ENCODE measurements around the gene NPPB. TPM values are rescaled to one million over a fixed set of nuclear protein-coding genes. Genes with fewer than 3 reads are reported as not detected.

NPPB gene
- total RNA-seq, 1 donor from 2014 or later: not detected

DNA sequence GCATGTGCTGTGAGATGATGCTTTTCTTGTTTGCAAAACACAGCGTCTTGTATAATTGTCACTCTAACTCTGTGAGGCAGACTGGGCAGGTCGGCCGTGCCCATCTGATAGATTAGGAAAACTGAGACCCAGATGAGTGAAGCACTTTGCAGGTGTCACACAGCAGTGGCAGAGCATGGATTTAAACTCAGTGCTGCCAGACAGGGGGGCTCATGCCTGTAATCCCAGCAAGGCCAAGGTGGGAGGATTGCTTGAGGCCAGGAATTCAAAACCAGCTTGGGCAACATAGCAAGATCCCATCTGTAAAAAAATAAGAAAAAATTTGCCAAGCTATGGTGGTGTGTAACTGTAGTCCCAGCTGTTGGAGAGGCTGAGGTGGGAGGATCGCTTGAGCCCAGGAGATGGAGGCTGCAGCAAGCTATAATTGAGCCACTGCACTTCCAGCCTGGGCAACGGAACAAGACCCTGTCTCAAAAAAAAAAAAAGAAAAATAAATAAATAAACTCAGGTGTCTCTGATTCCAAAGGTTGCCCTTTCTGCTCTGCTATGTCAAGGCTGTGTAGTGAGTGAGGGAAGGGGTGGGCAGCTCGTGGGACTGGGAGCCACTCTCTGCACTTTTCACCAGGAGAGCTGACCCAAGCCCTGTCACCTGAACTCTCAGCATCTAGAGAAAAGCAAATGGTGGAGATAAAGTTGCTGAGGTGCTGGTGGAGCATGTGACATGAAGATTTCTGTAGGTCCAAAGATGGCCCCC is 32.9 kb upstream of the NPPB start:
- no peak for DNase-seq (ENCODE audit: low read depth, low spot score)
- Mint-ChIP-seq H3K27ac (ENCODE audit: unreplicated experiment) (no peak overlapping the region), H3K4me1 (no peaks in the 10 kb centered on the region), H3K4me3 (no peak overlapping the region), H3K9me3 (no peaks in the 10 kb centered on the region), H3K36me3 (ENCODE audit: low read depth) (no peaks in the 10 kb centered on the region), H3K27me3 (ENCODE audit: low read depth) (peaks cover 14% of the 10 kb centered on the region)
- TF ChIP-seq, protein P1, sequence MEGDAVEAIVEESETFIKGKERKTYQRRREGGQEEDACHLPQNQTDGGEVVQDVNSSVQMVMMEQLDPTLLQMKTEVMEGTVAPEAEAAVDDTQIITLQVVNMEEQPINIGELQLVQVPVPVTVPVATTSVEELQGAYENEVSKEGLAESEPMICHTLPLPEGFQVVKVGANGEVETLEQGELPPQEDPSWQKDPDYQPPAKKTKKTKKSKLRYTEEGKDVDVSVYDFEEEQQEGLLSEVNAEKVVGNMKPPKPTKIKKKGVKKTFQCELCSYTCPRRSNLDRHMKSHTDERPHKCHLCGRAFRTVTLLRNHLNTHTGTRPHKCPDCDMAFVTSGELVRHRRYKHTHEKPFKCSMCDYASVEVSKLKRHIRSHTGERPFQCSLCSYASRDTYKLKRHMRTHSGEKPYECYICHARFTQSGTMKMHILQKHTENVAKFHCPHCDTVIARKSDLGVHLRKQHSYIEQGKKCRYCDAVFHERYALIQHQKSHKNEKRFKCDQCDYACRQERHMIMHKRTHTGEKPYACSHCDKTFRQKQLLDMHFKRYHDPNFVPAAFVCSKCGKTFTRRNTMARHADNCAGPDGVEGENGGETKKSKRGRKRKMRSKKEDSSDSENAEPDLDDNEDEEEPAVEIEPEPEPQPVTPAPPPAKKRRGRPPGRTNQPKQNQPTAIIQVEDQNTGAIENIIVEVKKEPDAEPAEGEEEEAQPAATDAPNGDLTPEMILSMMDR (conservative IDR thresholded peaks at IDR 0.05): no peak

DNA sequence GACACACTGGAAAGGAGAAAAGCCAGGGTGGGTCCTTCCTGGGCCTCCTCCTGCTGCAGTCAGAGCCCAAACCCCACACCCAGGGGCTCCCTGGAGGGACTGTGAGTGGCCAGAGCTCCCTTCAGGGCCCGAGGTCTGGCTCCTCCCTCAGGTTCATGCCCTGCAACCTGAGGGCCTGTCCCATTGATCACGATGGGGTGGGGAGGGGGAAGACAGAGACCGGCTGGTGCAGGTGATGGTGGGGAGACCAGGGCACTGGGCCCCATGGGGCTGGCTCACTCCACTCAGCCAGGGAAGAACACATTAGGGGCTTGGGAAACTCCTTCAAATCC is 30.1 kb upstream of the NPPB start:
- H3K4me3 Mint-ChIP-seq: no peak overlapping the region

DNA sequence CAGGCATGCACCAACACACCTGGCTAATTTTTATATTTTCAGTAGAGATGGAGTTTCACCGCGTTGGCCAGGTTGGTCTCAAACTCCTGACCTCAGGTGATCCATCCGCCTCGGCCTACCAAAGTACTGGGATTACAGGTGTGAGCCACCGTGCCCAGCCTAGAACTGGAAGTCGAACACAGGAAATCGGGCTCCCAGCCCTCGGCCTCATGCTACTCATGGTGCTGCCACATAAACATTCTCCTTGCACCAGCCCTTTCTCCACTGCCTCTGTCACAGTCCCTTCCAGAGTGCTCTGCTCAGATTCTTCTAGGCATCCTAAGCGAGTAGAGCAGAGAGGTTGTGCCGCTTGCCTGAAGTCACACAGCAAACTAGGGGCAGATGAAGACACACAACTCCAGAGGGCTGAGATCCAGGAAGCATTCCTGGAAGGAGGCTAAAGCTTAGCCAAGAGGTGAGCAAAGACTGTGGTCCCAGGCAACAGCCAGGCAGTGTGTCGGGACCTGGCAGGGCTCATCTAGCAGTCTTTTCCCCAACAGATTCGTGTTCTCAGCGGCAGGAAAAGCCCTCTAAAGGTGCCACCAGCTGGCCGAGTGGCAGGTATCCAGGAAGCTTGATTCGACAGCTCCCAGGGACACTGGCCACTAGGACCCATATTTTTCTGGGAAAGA is 29.6 kb upstream of the NPPB start:
- Mint-ChIP-seq H3K27me3 (ENCODE audit: low read depth) (peaks cover 5% of the 10 kb centered on the region), H3K4me1 (no peaks in the 10 kb centered on the region), H3K36me3 (ENCODE audit: low read depth) (no peaks in the 10 kb centered on the region), H3K9me3 (no peaks in the 10 kb centered on the region), H3K27ac (ENCODE audit: unreplicated experiment) (no peak overlapping the region), H3K4me3 (no peak overlapping the region)
- TF ChIP-seq, protein P1 (conservative IDR thresholded peaks at IDR 0.05): no peak
- DNase-seq (ENCODE audit: low read depth, low spot score): no peak

More for the DNA sequence above, 30.1 kb upstream of the NPPB start:
- Mint-ChIP-seq H3K27me3 (ENCODE audit: low read depth) (peaks cover 8% of the 10 kb centered on the region), H3K36me3 (ENCODE audit: low read depth) (no peaks in the 10 kb centered on the region), H3K4me1 (no peaks in the 10 kb centered on the region), H3K9me3 (no peaks in the 10 kb centered on the region), H3K27ac (ENCODE audit: unreplicated experiment) (no peak overlapping the region)
- no peak for DNase-seq (ENCODE audit: low read depth, low spot score)
- TF ChIP-seq, protein P1 (conservative IDR thresholded peaks at IDR 0.05): no peak

DNA sequence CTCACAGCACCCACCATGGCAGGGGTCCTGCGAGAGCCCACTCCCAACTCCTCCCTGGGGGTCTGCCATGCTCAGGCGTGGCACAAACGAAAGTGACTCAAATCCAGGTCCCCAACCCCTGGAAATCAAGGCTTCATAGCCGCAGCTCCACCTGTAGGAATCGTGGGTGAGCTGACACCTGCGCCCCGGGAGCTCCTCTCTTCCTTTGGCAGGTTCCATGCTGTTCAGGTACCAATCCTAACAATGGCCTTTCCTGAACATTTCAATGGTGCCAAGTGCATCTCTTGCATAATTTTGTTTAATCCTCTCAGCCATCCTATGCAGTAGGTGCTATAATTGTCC is 28.9 kb upstream of the NPPB start:
- TF ChIP-seq, protein P1 (conservative IDR thresholded peaks at IDR 0.05): no peak
- H3K27ac Mint-ChIP-seq (ENCODE audit: unreplicated experiment): no peak overlapping the region

DNA sequence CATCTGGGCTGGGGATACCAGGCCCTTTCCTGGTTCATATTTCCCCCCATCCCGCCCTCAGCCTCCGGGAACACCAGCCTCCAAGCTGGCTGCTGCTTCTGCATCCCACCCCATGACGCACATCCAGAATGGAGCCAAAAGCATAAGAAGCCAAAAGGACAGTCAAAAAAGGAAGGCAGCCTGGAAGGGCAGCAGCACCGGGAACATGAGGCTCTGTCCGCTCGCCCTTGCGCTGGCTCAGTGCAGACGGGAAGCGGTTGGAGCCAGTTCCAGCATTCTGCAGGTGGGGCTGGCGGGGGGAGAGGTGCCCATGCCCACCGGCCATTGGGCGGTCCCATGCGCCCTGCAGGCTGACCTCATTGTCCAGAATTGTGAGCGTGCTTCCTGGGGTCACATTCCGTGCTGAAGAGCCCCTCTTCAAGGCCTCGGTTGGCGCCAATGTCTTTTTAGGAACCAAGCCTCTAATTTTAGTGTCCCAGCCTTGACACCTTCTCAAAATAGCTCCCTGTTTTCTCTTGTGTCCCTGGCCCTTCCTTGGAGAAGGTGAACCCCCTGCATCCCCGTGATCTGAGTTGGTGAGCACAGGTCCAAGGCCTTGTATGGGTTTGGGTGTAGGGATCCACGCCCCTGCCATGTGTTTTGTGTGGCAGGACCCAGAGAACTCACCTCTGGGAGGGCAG is 28.4 kb upstream of the NPPB start:
- Mint-ChIP-seq H3K4me3 (no peak overlapping the region), H3K9me3 (no peaks in the 10 kb centered on the region), H3K36me3 (ENCODE audit: low read depth) (no peaks in the 10 kb centered on the region), H3K27me3 (ENCODE audit: low read depth) (peaks cover 2% of the 10 kb centered on the region), H3K4me1 (peaks cover 4% of the 10 kb centered on the region), H3K27ac (ENCODE audit: unreplicated experiment) (no peak overlapping the region)
- TF ChIP-seq, protein P1 (conservative IDR thresholded peaks at IDR 0.05): no peak
- DNase-seq (ENCODE audit: low read depth, low spot score): no peak

More for the DNA sequence above, 28.9 kb upstream of the NPPB start:
- Mint-ChIP-seq H3K9me3 (no peaks in the 10 kb centered on the region), H3K4me3 (no peak overlapping the region), H3K27me3 (ENCODE audit: low read depth) (peaks cover 2% of the 10 kb centered on the region), H3K4me1 (peaks cover 4% of the 10 kb centered on the region), H3K36me3 (ENCODE audit: low read depth) (no peaks in the 10 kb centered on the region)
- no peak for DNase-seq (ENCODE audit: low read depth, low spot score)

Data from neural crest cell (in vitro differentiated cells).